ENCODE data around the gene SLITRK1. TPM values are rescaled to one million over a fixed set of nuclear protein-coding genes. Genes with fewer than 3 reads are reported as not detected.

The SLITRK1 gene, protein sequence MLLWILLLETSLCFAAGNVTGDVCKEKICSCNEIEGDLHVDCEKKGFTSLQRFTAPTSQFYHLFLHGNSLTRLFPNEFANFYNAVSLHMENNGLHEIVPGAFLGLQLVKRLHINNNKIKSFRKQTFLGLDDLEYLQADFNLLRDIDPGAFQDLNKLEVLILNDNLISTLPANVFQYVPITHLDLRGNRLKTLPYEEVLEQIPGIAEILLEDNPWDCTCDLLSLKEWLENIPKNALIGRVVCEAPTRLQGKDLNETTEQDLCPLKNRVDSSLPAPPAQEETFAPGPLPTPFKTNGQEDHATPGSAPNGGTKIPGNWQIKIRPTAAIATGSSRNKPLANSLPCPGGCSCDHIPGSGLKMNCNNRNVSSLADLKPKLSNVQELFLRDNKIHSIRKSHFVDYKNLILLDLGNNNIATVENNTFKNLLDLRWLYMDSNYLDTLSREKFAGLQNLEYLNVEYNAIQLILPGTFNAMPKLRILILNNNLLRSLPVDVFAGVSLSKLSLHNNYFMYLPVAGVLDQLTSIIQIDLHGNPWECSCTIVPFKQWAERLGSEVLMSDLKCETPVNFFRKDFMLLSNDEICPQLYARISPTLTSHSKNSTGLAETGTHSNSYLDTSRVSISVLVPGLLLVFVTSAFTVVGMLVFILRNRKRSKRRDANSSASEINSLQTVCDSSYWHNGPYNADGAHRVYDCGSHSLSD
- total RNA-seq (2022; extraction: Qiagen RNA extraction) = not detected in 5 replicates

DNA sequence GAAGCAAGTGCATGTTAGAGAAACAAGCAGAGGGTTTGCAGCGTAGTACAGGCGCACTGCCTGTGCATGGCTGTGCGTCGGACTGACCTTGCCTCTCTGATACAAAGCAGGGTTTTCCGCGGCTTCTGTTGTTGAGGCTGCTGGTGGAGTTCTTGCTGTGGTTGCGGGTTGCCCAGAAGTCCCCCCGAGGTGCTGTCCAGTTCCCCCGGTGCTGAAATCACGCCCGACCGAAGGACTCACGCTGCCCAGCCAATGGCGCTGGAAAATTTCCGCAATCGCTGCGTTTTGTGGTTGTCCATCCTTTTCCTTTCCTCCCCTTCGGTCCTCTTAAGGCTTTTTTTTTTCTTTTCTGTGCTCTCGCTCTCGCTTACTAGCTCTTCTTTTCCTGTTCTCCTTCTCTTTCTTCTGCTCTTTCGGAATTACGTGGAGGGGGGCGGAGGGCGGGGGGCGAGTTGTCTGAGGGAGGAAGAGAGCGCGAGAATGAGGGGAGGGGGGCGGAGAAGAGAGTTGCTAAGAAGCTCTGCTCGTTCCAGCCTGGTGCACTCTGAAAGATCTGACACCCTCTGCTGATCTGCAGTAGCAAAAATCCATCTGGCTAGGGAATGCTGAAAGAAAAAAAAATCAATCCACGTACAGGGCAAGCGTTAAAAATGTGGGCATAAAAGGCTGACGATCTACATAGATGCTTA is at the start of gene SLITRK1:
Gene SLITRK1 (minus strand): TSS at position 558 of the 689 bp plus-strand sequence. CDS start 967 bp downstream, outside the sequence.

All from A549 treated with dexamethasone at 1 μM for 4 hours (cell line).